SK-N-SH treated with all-trans-retinoic acid at 6 μM for 48 hours (cell line): ENCODE results near the gene ABCB11.

Experiments used
- ATAC-seq: fragments of 200-7000 bp; cut with Tn5 transposase; 3 replicates; pipeline ENCODE4 v1.9.1; 2020; ENCODE audit warnings: mild to moderate bottlenecking, moderate library complexity
- ARNTL ChIP-seq: fragments of 450-650 bp; formaldehyde crosslinking; IDR thresholded peaks from 2 replicates; pipeline ENCODE4 v1.5.0; 2020; ENCODE audit warnings: low read depth, mild to moderate bottlenecking, moderate library complexity, borderline replicate concordance
- BACH2 ChIP-seq: fragments of 250-450 bp; sonication (Bioruptor Pico); IDR thresholded peaks from 2 replicates; pipeline ENCODE4 v1.9.0; 2021; ENCODE audit warnings: mild to moderate bottlenecking, borderline replicate concordance
- CSDC2 ChIP-seq: fragments of 250-450 bp; sonication (Bioruptor Pico); IDR thresholded peaks from 2 replicates; pipeline ENCODE4 v1.5.0; 2020; ENCODE audit warnings: mild to moderate bottlenecking, moderate library complexity
- GLIS3 ChIP-seq: fragments of 250-450 bp; sonication (Bioruptor Pico); IDR thresholded peaks from 2 replicates; pipeline ENCODE4 v1.5.0; 2020; ENCODE audit warnings: mild to moderate bottlenecking, moderate library complexity
- ISL1 ChIP-seq: fragments of 250-450 bp; sonication (Bioruptor Pico); IDR thresholded peaks from 2 replicates; pipeline ENCODE4 v2.1.2; 2022; ENCODE audit warnings: mild to moderate bottlenecking, moderate library complexity
- OSR1 ChIP-seq: fragments of 250-450 bp; sonication (Bioruptor Pico); IDR thresholded peaks from 2 replicates; pipeline ENCODE4 v1.8.0; 2022; ENCODE audit warnings: moderate library complexity, mild to moderate bottlenecking, inconsistent platforms
- RARB ChIP-seq: fragments of 250-450 bp; sonication (Bioruptor Pico); IDR thresholded peaks from 2 replicates; pipeline ENCODE4 v1.8.0; 2021; ENCODE audit warnings: mild to moderate bottlenecking, moderate library complexity
- SNAI2 ChIP-seq: fragments of 250-450 bp; sonication (Bioruptor Pico); IDR thresholded peaks from 2 replicates; pipeline ENCODE4 v1.5.0; 2020; ENCODE audit warnings: mild to moderate bottlenecking, moderate library complexity
- TCF4 ChIP-seq: fragments of 250-450 bp; sonication (Bioruptor Pico); IDR thresholded peaks from 2 replicates; pipeline ENCODE4 v1.8.0; 2021; ENCODE audit warnings: mild to moderate bottlenecking, moderate library complexity, borderline replicate concordance
- TOX ChIP-seq: fragments of 250-450 bp; sonication (Bioruptor Pico); IDR thresholded peaks from 2 replicates; pipeline ENCODE4 v1.8.0; 2021; ENCODE audit warnings: mild to moderate bottlenecking, moderate library complexity, borderline replicate concordance
- ZC3H10 ChIP-seq: fragments of 250-450 bp; sonication (Bioruptor Pico); IDR thresholded peaks from 2 replicates; pipeline ENCODE4 v1.5.1; 2021; ENCODE audit warnings: mild to moderate bottlenecking, moderate library complexity
- ZFP3 ChIP-seq: fragments of 250-450 bp; sonication (Bioruptor Pico); IDR thresholded peaks from 2 replicates; pipeline ENCODE4 v1.5.0; 2020; ENCODE audit warnings: mild to moderate bottlenecking, moderate library complexity
- ZNF565 ChIP-seq: fragments of 450-650 bp; formaldehyde crosslinking; conservative IDR thresholded peaks from 2 replicates; pipeline ENCODE4 v1.5.0; 2020; ENCODE audit warnings: low read depth, mild to moderate bottlenecking, moderate library complexity
- ZNF70 ChIP-seq: fragments of 450-650 bp; formaldehyde crosslinking; IDR thresholded peaks from 2 replicates; pipeline ENCODE4 v1.5.0; 2020; ENCODE audit warnings: mild to moderate bottlenecking, moderate library complexity
- ZNF8 ChIP-seq: fragments of 450-650 bp; formaldehyde crosslinking; IDR thresholded peaks from 2 replicates; pipeline ENCODE4 v1.5.0; 2020; ENCODE audit warnings: mild to moderate bottlenecking, moderate library complexity
- TF ChIP-seq, protein P1 (sequence below): fragments of 250-450 bp; sonication (Bioruptor Pico); IDR thresholded peaks from 2 replicates; pipeline ENCODE4 v1.8.0; 2020; ENCODE audit warnings: mild to moderate bottlenecking, moderate library complexity, borderline replicate concordance
- TF ChIP-seq, protein P2 (sequence below): fragments of 250-450 bp; sonication (Bioruptor Pico); IDR thresholded peaks from 2 replicates; pipeline ENCODE4 v1.5.0; 2020; ENCODE audit warnings: mild to moderate bottlenecking, moderate library complexity
- TF ChIP-seq, protein P3 (sequence below): fragments of 250-450 bp; sonication (Bioruptor Pico); IDR thresholded peaks from 2 replicates; pipeline ENCODE4 v1.5.1; 2021; ENCODE audit warnings: mild to moderate bottlenecking, moderate library complexity
- TF ChIP-seq, protein P4 (sequence below): fragments of 250-450 bp; sonication (Bioruptor Pico); IDR thresholded peaks from 2 replicates; pipeline ENCODE4 v1.8.0; 2021; ENCODE audit warnings: low read depth, mild to moderate bottlenecking, moderate library complexity, borderline replicate concordance

The ABCB11 gene

DNA sequence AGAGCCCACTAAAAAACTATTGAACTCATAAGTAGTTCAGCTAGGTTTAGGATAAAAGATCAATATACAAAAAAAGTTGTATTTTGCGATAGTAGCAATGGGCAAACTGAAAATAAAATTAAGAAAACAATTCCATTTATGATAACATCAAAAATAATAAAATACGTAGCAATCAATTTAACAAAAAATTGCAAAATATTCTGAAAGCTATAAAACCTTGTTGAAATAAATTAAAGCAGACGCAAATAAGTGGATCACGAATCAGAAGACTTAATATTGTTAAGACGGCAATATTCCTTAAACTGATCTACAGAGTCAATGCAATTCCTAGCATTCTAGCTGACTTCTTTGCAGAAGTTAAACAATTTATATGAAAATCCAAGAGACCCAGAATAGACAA lies 24.5 kb downstream of the ABCB11 start:
- ATAC-seq: no peak
- TF ChIP-seq ISL1 (no peak), GLIS3 (CRISPR knock-in tag) (no peak), RARB (CRISPR knock-in tag) (no peak), OSR1 (CRISPR knock-in tag) (no peak), ZNF565 (CRISPR knock-in tag) (no peak)

DNA sequence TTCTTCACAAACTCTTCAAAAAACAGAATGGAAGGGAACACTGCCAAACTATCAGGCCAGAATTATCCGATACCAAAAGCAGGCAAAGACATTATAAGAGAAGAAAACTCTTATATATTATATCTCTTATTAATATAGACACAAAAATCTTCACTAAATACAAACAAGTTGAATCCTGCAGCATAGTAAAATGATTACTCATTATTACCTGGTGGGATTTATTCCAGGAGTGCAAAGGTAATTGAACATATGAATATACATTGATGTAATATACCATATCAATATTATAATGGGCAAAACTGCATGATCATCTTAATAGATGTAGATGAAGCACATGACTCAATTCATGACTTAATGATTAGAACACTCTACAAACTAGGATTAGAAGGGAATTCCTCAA lies 25.1 kb downstream of the ABCB11 start:
- TF ChIP-seq ZNF565 (CRISPR knock-in tag) (no peak), ZFP3 (CRISPR knock-in tag) (no peak), ZNF8 (CRISPR knock-in tag) (no peak), TCF4 (CRISPR knock-in tag) (no peak), CSDC2 (CRISPR knock-in tag) (no peak), ISL1 (no peak), TOX (CRISPR knock-in tag) (no peak), ARNTL (CRISPR knock-in tag) (no peak), BACH2 (CRISPR knock-in tag) (no peak), ZNF70 (no peak), ZC3H10 (CRISPR knock-in tag) (no peak), RARB (CRISPR knock-in tag) (no peak), GLIS3 (CRISPR knock-in tag) (no peak)
- TF ChIP-seq, protein P1, sequence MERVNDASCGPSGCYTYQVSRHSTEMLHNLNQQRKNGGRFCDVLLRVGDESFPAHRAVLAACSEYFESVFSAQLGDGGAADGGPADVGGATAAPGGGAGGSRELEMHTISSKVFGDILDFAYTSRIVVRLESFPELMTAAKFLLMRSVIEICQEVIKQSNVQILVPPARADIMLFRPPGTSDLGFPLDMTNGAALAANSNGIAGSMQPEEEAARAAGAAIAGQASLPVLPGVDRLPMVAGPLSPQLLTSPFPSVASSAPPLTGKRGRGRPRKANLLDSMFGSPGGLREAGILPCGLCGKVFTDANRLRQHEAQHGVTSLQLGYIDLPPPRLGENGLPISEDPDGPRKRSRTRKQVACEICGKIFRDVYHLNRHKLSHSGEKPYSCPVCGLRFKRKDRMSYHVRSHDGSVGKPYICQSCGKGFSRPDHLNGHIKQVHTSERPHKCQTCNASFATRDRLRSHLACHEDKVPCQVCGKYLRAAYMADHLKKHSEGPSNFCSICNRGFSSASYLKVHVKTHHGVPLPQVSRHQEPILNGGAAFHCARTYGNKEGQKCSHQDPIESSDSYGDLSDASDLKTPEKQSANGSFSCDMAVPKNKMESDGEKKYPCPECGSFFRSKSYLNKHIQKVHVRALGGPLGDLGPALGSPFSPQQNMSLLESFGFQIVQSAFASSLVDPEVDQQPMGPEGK (CRISPR knock-in tag): no peak
- TF ChIP-seq, protein P2, sequence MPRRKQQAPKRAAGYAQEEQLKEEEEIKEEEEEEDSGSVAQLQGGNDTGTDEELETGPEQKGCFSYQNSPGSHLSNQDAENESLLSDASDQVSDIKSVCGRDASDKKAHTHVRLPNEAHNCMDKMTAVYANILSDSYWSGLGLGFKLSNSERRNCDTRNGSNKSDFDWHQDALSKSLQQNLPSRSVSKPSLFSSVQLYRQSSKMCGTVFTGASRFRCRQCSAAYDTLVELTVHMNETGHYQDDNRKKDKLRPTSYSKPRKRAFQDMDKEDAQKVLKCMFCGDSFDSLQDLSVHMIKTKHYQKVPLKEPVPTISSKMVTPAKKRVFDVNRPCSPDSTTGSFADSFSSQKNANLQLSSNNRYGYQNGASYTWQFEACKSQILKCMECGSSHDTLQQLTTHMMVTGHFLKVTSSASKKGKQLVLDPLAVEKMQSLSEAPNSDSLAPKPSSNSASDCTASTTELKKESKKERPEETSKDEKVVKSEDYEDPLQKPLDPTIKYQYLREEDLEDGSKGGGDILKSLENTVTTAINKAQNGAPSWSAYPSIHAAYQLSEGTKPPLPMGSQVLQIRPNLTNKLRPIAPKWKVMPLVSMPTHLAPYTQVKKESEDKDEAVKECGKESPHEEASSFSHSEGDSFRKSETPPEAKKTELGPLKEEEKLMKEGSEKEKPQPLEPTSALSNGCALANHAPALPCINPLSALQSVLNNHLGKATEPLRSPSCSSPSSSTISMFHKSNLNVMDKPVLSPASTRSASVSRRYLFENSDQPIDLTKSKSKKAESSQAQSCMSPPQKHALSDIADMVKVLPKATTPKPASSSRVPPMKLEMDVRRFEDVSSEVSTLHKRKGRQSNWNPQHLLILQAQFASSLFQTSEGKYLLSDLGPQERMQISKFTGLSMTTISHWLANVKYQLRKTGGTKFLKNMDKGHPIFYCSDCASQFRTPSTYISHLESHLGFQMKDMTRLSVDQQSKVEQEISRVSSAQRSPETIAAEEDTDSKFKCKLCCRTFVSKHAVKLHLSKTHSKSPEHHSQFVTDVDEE: no peak
- TF ChIP-seq, protein P3, sequence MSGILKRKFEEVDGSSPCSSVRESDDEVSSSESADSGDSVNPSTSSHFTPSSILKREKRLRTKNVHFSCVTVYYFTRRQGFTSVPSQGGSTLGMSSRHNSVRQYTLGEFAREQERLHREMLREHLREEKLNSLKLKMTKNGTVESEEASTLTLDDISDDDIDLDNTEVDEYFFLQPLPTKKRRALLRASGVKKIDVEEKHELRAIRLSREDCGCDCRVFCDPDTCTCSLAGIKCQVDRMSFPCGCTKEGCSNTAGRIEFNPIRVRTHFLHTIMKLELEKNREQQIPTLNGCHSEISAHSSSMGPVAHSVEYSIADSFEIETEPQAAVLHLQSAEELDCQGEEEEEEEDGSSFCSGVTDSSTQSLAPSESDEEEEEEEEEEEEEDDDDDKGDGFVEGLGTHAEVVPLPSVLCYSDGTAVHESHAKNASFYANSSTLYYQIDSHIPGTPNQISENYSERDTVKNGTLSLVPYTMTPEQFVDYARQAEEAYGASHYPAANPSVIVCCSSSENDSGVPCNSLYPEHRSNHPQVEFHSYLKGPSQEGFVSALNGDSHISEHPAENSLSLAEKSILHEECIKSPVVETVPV (CRISPR knock-in tag): no peak
- TF ChIP-seq, protein P4, sequence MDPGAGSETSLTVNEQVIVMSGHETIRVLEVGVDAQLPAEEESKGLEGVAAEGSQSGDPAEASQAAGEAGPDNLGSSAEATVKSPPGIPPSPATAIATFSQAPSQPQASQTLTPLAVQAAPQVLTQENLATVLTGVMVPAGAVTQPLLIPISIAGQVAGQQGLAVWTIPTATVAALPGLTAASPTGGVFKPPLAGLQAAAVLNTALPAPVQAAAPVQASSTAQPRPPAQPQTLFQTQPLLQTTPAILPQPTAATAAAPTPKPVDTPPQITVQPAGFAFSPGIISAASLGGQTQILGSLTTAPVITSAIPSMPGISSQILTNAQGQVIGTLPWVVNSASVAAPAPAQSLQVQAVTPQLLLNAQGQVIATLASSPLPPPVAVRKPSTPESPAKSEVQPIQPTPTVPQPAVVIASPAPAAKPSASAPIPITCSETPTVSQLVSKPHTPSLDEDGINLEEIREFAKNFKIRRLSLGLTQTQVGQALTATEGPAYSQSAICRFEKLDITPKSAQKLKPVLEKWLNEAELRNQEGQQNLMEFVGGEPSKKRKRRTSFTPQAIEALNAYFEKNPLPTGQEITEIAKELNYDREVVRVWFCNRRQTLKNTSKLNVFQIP (CRISPR knock-in tag): no peak
- no peak for ATAC-seq

DNA sequence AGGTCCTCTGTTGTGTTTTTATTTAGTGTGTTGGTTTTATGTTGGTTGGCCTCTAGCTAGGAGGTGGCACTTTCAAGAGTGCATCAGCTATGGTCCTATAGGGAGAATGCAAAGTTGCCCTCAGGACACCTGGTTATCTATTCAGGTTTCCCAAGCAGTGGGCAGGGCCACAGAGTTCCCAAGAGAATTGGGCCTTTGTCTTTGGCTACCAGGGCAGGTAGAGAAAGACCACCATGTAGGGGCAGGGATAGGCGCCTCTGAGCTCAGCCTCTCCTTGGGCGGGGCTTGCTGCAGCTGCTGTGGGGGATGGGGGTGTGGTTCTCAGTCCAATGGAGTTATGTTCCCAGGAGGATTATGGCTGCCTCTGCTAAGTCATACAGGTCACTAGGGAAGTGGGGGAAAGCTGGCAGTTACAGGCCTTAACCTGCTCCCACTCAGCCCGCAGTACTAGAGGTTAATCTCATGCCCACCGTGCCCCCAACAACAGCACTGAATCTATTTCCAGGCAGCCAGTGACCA lies 26.0 kb downstream of the ABCB11 start:
- TF ChIP-seq, protein P3 (CRISPR knock-in tag): no peak
- TF ChIP-seq, protein P2: no peak
- TF ChIP-seq CSDC2 (CRISPR knock-in tag) (no peak), ZNF8 (CRISPR knock-in tag) (no peak), TOX (CRISPR knock-in tag) (no peak), ARNTL (CRISPR knock-in tag) (no peak), GLIS3 (CRISPR knock-in tag) (no peak), TCF4 (CRISPR knock-in tag) (no peak), SNAI2 (CRISPR knock-in tag) (no peak), RARB (CRISPR knock-in tag) (no peak)
- TF ChIP-seq, protein P1 (CRISPR knock-in tag): no peak
- TF ChIP-seq, protein P4 (CRISPR knock-in tag): no peak
- ATAC-seq: no peak
